Kidney (tissue), 14 donors: ENCODE results near the gene LITAFD. TPM values are rescaled to one million over a fixed set of nuclear protein-coding genes. Genes with fewer than 3 reads are reported as not detected.

ENCODE experiments used
- DNase-seq, 5 donors: peaks; one replicate each; pipeline ENCODE4 v3.0.0-alpha.2; 2013 to 2020
- FAIRE-seq: peaks from 2 replicates; lab custom pipeline; 2012; peaks lifted over from hg19 to GRCh38; lab: Jason Lieb, UNC
- H3K27ac ChIP-seq, 2 donors: one replicate each; pipeline ENCODE4 v1.7.0; 2013; ENCODE audit warnings: low read depth in 2 of 2, low read length in 2 of 2, inconsistent platforms in 1 of 2
- H3K27me3 ChIP-seq: one replicate; pipeline ENCODE4 v1.7.1; 2013; ENCODE audit warnings: low read length, inconsistent platforms; ENCODE audit not compliant: control insufficient read depth, insufficient read depth
- H3K36me3 ChIP-seq, 3 donors: one replicate each; pipeline versions ENCODE4 v1.7.0 to v1.7.1; 2013; ENCODE audit warnings: low read length in 3 of 3, control low read depth in 1 of 3, inconsistent platforms in 1 of 3; ENCODE audit not compliant: insufficient read depth in 3 of 3, control insufficient read depth in 2 of 3
- H3K4me1 ChIP-seq, 3 donors: one replicate each; pipeline versions ENCODE4 v1.7.0 to v1.7.1; 2013; ENCODE audit warnings: low read length in 3 of 3, inconsistent platforms in 1 of 3, low read depth in 1 of 3; ENCODE audit not compliant: control insufficient read depth in 2 of 3, insufficient read depth in 2 of 3
- H3K4me3 ChIP-seq, 3 donors: one replicate each; pipeline versions ENCODE4 v1.7.0 to v1.8.1; 2013; ENCODE audit warnings: low read length in 3 of 3, control low read depth in 1 of 3, inconsistent platforms in 1 of 3
- H3K9ac ChIP-seq, 3 donors: one replicate each; pipeline versions ENCODE4 v1.7.0 to v1.7.1; 2013; ENCODE audit warnings: low read length in 3 of 3, control low read depth in 1 of 3, inconsistent platforms in 1 of 3
- H3K9me3 ChIP-seq, 3 donors: one replicate each; pipeline versions ENCODE4 v1.7.0 to v1.7.1; 2013; ENCODE audit warnings: low read length in 3 of 3, control low read depth in 1 of 3, inconsistent platforms in 1 of 3; ENCODE audit not compliant: control insufficient read depth in 2 of 3, insufficient read depth in 1 of 3
- intact Hi-C: fragments of 100-400 bp; cut with DNase I; formaldehyde crosslinking; loops from one replicate; pipeline ENCODE4 v1.11.1; 2022
- polyA plus RNA-seq: library from polyadenylated mRNA; stranded (reverse); fragments of 350-450 nt; fragmentation: Illumina TruSeq; extraction: RNeasy Lipid Tissue Mini Kit (QIAGEN cat#74804); gene quantifications from one replicate; pipeline ENCODE4 v1.2.3, GENCODE V29; 2014; ENCODE audit warnings: low read depth, low replicate concordance; ENCODE audit not compliant: insufficient read depth
- total RNA-seq: library from RNA; stranded (reverse); fragmentation: NEBNext Ultra II Directional; extraction: Animal tissue kit (Norgen Biotek cat#: 25700); gene quantifications from one replicate; pipeline ENCODE4 v1.2.1, GENCODE V29; 2021
- TF ChIP-seq, protein P1 (sequence below): IDR thresholded peaks from 3 replicates; pipeline ENCODE4 v1.5.1; 2012; ENCODE audit warnings: mild to moderate bottlenecking, moderate library complexity, borderline replicate concordance; ENCODE audit not compliant: insufficient read depth; ENCODE audit errors: extremely low read depth
- donor health status: control.
- donor health status: control.
- donor health status: control.
- donor health status: control.
- donor health status: control.
- donor health status: DM: yes; HTN: yes; CAD: no.
- donor health status: Normal renal cell carcinoma (clear cell type).

LITAFD gene
- total and polyA plus RNA-seq, 2 donors from 2014 or later, result not detected

DNA sequence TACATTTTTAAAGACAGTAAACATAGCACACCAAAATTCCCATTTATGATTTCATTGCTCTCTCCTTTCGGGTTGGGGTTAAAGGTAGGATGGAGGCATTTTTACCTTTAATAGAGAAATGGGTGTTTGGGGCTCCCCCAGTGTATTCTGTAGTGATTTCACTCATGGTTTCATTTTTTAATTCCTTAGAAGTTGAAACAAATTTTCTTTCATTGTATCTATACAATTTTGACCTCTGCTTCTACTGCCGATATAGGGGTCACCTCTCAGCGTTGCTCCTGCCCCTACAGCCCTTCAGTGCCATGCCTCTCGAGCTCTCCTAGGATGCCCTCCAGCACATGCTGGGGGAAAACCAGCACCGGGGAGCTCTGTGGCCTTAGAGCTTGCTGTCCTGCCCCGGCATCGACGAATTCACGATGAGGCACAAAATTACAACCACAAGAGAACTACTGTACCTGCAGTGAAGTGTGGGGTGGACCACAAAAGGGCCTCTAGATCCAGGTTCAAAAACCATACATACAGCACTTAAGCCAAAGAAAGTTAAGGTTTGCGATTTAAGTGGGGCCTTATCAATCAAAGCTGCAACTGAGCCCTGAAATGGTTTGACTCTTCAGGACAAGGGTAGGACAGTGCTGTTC is 39.3 kb downstream of the LITAFD start:
- peaks cover 2 to 47% (median 31%) of the 10 kb centered on the region in 3 donors for H3K36me3 ChIP-seq
- H3K4me3 ChIP-seq, result no peak overlapping the region
- DNase-seq (no peak), FAIRE-seq (no peak)
- no peaks in the 10 kb centered on the region for H3K27me3 ChIP-seq
- H3K9me3 ChIP-seq, result no peaks in the 10 kb centered on the region
- H3K27ac ChIP-seq, result no peak overlapping the region
- TF ChIP-seq, protein P1, sequence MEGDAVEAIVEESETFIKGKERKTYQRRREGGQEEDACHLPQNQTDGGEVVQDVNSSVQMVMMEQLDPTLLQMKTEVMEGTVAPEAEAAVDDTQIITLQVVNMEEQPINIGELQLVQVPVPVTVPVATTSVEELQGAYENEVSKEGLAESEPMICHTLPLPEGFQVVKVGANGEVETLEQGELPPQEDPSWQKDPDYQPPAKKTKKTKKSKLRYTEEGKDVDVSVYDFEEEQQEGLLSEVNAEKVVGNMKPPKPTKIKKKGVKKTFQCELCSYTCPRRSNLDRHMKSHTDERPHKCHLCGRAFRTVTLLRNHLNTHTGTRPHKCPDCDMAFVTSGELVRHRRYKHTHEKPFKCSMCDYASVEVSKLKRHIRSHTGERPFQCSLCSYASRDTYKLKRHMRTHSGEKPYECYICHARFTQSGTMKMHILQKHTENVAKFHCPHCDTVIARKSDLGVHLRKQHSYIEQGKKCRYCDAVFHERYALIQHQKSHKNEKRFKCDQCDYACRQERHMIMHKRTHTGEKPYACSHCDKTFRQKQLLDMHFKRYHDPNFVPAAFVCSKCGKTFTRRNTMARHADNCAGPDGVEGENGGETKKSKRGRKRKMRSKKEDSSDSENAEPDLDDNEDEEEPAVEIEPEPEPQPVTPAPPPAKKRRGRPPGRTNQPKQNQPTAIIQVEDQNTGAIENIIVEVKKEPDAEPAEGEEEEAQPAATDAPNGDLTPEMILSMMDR, result no peak
- no peak overlapping the region for H3K9ac ChIP-seq
- H3K4me1 ChIP-seq, result peaks cover 0 to 3% (median 0%) of the 10 kb centered on the region in 3 donors
- intact Hi-C loops, result no loop called here

- Histone ChIP-seq H3K9ac (no peak overlapping the region), H3K27ac (no peak overlapping the region), H3K9me3 (no peaks in the 10 kb centered on the region), H3K4me1 (peaks cover 0 to 3% (median 0%) of the 10 kb centered on the region in 3 donors), H3K4me3 (no peak overlapping the region), H3K36me3 (peaks cover 2 to 47% (median 34%) of the 10 kb centered on the region in 3 donors), H3K27me3 (no peaks in the 10 kb centered on the region)
- FAIRE-seq (no peak), DNase-seq (no peak)
- TF ChIP-seq, protein P1, result no peak
- intact Hi-C loops, result no loop called here
Measured at GRCh38 chr16:8923199-8923598, 41.0 kb downstream of the LITAFD start.

DNA sequence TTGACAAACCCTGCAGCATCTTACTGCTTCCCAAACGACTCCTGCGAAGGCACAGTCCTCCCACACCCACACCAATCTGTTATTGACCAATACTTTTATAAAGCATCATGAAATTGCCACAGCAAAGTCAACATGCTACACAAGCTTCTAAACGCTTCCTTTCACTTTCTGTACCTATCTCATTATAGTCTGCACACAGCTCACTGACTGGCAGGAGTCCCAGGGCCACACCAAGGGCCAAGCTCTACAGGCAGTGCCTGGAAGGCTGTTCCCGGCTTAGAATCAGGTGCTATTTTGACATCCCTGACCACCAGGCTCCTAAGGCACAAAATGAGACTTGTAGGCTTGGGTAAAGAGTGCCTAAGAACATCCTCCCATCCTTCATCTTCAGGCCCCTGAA is 42.1 kb downstream of the LITAFD start:
- Histone ChIP-seq H3K4me3 (no peak overlapping the region), H3K36me3 (peaks cover 1 to 47% (median 33%) of the 10 kb centered on the region in 3 donors), H3K9ac (no peak overlapping the region), H3K9me3 (no peaks in the 10 kb centered on the region), H3K27ac (no peak overlapping the region), H3K4me1 (peaks cover 0 to 3% (median 0%) of the 10 kb centered on the region in 3 donors), H3K27me3 (no peaks in the 10 kb centered on the region)
- intact Hi-C loops, result no loop called here
- TF ChIP-seq, protein P1, result no peak
- FAIRE-seq (no peak), DNase-seq (no peak)

- FAIRE-seq (no peak), DNase-seq (no peak)
- no peaks in the 10 kb centered on the region for H3K9me3 ChIP-seq
- no peaks in the 10 kb centered on the region for H3K27me3 ChIP-seq
- H3K36me3 ChIP-seq, result peaks cover 0 to 45% (median 26%) of the 10 kb centered on the region in 3 donors
- H3K4me1 ChIP-seq, result peaks cover 0 to 3% (median 0%) of the 10 kb centered on the region in 3 donors
- TF ChIP-seq, protein P1, result no peak
- no peak overlapping the region for H3K4me3 ChIP-seq
- no peak overlapping the region for H3K9ac ChIP-seq
- intact Hi-C loops, result no loop called here
- H3K27ac ChIP-seq, result no peak overlapping the region
Measured at GRCh38 chr16:8925455-8925854, 43.3 kb downstream of the LITAFD start.
